Activated T-cell treated with anti-CD3 and anti-CD28 coated beads for 4 hours (primary cell): ENCODE measurements around the gene SRGAP3.

Experiments used
- DNase-seq: peaks from one replicate; pipeline ENCODE4 v3.0.0-alpha.2; 2020

The SRGAP3 gene

DNA sequence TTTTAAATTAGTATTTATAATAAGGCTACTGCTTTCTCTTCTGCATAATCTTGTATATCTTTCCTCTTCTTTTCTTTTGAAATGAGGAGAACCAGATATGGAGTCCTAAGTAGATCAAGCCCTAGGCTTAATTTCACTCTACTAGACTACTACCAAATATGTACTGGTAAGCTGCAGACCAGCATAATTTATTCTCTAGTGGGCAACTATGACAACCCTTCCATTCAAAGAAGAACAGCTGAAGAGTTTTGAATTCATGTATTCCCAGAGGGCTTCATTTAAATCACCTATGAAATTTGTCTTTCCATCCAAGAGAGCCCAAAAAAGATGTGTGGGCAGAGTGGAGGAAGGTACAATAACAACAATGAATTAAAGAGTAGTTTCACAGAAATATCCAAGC is 296.1 kb downstream of the SRGAP3 start:
- DNase-seq: no peak

DNA sequence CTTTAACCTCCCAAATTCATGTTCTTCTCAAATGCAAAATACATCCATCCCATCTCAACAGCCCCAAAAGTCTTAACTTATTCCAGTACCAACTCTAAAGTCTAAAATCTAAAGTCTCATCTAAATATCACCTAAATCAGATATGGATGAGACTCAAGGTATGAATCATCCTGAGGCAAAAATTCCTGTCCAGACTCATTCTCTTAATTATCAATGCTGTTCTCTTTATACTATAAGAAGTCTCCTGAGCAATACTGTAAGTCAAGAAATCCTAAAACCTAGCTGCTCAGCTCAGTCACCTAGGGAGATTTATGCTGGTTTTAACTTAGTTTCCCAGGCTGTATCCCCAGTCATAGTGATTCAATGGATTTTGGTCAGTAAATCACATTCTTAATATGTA is 297.3 kb downstream of the SRGAP3 start:
- no peak for DNase-seq

- DNase-seq: no peak
Observed at GRCh38 chr3:8945890-8946600, 303.4 kb downstream of the SRGAP3 start.

DNA sequence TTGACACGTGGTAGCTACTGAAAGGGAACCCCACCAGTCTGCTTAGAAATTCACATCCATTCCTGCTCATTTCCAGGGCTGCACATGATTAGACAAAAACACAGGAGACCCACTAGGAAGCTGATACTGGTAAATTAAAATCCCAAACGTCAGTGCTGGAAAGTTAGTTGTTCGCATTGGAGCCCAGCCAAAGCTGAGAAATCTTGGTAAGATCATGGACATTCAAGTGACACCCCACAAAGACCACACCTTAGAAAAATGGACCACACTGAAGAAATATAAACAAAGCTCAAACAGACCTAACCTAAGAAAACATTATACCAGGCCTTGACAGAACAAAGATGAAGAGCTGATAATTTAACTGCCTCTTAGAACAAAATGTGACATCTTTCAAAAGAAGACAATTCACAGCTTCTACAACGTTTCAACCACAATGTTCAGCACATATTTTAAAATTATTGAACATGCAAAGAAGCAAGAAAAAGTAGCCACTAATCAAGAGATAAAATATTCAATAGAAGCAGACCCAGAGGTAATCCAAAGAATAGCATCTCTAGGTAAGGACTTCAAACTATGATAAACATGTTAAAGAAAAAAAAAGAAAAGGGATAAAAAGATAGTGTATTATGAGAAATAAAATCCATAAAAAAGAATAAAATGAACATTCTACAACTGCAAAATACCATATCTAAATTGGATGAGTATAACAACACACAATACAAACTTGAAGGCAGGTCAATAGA is 306.5 kb downstream of the SRGAP3 start:
- no peak for DNase-seq

- DNase-seq: no peak
Observed at GRCh38 chr3:8942115-8942514, 307.3 kb downstream of the SRGAP3 start.

GRCh38 chr3:8938021-8938420 is 311.4 kb downstream of the SRGAP3 start:
- no peak for DNase-seq

DNA sequence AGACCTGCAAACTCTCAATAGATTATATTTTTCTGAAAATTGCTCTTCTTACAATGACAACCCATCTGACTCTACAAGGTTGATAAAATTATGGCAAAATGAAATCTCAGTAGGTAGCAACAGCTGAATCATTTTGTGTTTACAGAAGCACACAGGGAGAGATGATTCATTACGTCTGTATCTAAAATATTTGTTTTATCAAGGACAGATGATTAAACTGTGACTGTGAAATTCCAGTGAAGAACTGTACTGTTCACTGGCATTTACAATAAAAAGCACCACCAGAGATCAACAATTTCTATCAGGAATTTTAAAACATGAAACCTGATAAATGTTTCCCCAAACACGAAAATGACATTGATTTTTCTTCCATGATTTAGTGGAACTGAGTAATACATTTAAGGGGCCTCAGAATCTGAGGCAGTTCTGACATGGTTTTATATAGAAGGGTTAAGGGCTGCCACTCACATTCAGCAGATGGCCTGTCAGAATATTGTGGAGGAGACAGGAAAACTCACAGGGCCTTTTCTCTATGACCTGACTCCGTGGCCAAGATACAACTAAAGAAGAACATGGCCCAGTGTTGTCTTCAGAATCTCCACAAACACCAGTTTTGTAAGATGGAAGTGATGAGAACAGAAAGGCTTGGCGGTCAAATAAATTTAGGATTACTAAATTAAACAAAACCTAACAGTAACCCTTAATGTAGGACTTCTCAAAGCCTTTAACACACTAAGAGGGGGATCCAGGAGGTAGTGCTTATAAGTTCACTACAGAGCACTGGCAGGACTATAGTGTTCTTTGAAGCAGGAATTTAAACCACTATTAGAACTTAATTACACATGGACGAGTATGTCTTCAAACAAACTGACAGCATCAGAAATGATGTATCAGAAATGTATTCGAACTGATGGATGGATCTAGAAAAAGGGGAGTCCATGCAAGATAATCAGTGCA is 312.1 kb downstream of the SRGAP3 start:
- no peak for DNase-seq

DNA sequence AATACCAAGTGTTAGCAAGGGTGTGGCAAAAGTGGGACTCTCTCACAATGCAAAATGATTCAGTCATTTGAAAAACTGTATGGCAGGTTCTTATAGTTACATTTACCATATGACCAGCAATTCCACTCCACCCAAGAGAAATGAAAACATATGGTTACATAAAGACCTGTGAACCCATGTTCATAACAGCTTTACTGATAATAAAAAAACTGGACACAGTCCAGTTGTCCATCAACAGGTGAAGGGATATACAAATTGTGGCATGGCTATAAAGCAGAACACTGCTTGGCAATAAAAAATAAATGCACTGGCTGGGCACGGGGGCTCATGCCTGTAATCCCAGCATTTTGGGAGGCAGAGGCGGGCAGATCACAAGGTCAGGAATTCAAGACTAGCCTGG is 316.9 kb downstream of the SRGAP3 start:
- no peak for DNase-seq

GRCh38 chr3:8931342-8931741 is 318.1 kb downstream of the SRGAP3 start:
- no peak for DNase-seq
